ENCODE data around the gene ZC3H7A.

DNA sequence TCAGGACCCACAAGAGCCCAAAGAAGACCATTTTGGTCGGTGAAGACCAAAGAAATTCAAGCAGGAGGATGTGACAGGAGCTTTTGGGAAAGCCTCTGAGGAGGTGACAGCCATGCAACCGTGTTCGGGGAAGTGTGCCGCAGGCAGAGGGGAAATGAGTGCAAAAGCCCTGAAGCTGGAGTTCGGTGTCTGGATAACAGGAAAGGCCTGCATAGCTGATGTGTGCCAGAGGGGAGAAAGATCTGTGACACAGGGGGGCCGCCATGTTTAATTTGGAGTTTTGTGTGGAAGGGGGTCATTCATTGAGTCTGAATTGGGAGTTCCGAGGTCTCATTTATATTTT lies 870 bp upstream of the ZC3H7A start:
- TF ChIP-seq, protein P1, sequence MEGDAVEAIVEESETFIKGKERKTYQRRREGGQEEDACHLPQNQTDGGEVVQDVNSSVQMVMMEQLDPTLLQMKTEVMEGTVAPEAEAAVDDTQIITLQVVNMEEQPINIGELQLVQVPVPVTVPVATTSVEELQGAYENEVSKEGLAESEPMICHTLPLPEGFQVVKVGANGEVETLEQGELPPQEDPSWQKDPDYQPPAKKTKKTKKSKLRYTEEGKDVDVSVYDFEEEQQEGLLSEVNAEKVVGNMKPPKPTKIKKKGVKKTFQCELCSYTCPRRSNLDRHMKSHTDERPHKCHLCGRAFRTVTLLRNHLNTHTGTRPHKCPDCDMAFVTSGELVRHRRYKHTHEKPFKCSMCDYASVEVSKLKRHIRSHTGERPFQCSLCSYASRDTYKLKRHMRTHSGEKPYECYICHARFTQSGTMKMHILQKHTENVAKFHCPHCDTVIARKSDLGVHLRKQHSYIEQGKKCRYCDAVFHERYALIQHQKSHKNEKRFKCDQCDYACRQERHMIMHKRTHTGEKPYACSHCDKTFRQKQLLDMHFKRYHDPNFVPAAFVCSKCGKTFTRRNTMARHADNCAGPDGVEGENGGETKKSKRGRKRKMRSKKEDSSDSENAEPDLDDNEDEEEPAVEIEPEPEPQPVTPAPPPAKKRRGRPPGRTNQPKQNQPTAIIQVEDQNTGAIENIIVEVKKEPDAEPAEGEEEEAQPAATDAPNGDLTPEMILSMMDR (IDR thresholded peaks at IDR 0.05): no peak
- no peak for TF ChIP-seq ZFX (IDR thresholded peaks at IDR 0.05; ENCODE audit: borderline replicate concordance)

Data from 22Rv1 (cell line).